ENCODE measurements around the gene SERPINA3. TPM values are rescaled to one million over a fixed set of nuclear protein-coding genes. Genes with fewer than 3 reads are reported as not detected.
A peak's percentile ranks its signal among the peaks of the same experiment; 100 is the strongest.

The SERPINA3 gene
- total RNA-seq, 4 donors from 2014 or later, result 71.8 to 284 (median 255) TPM

- peaks cover 0 to 19% (median 13%) of the 10 kb centered on the region in 4 donors for H3K4me1 ChIP-seq
- no peak for DNase-seq (ENCODE audit: extremely low spot score)
- H3K27ac ChIP-seq (replicated peaks in 1 of 4), result no peak overlapping the region
- H3K4me3 ChIP-seq, result no peak overlapping the region
- intact Hi-C loops (cut with DNase I), result no loop called here
- H3K36me3 ChIP-seq, result no peaks in the 10 kb centered on the region
- no peak for TF ChIP-seq EP300 (IDR thresholded peaks at IDR 0.05)
- no peak for TF ChIP-seq POLR2A (IDR thresholded peaks at IDR 0.05; ENCODE audit: low read depth)
- TF ChIP-seq POLR2AphosphoS5 (IDR thresholded peaks at IDR 0.05), result no peak
- no peak for TF ChIP-seq CTCF (IDR thresholded peaks at IDR 0.05)
- 87% methylated on average over 6 of the region's 6 CpGs for WGBS
- H3K27me3 ChIP-seq, result no peaks in the 10 kb centered on the region
- peaks cover 0 to 3% (median under 1%) of the 10 kb centered on the region in 4 donors for H3K9me3 ChIP-seq
Observed at GRCh38 chr14:94570002-94570400, 42.2 kb upstream of the SERPINA3 start.

GRCh38 chr14:94570440-94570839 is 41.8 kb upstream of the SERPINA3 start:
- H3K27me3 ChIP-seq, result no peaks in the 10 kb centered on the region
- H3K4me3 ChIP-seq, result no peak overlapping the region
- no peaks in the 10 kb centered on the region for H3K36me3 ChIP-seq
- peaks cover 0 to 19% (median 13%) of the 10 kb centered on the region in 4 donors for H3K4me1 ChIP-seq
- H3K27ac ChIP-seq (replicated peaks in 1 of 4), result no peak overlapping the region
- WGBS, result 83% methylated on average over 5 of the region's 9 CpGs
- DNase-seq (ENCODE audit: extremely low spot score), result no peak
- no peak for TF ChIP-seq EP300 (IDR thresholded peaks at IDR 0.05)
- TF ChIP-seq POLR2AphosphoS5 (IDR thresholded peaks at IDR 0.05), result no peak
- no peak for TF ChIP-seq CTCF (IDR thresholded peaks at IDR 0.05)
- no peak for TF ChIP-seq POLR2A (IDR thresholded peaks at IDR 0.05; ENCODE audit: low read depth)
- intact Hi-C loops (cut with DNase I), result no loop called here
- no peaks in the 10 kb centered on the region for H3K9me3 ChIP-seq

- intact Hi-C loops (cut with DNase I), result no loop called here
- Histone ChIP-seq H3K4me1 (peaks cover 0 to 19% (median 13%) of the 10 kb centered on the region in 4 donors), H3K36me3 (no peaks in the 10 kb centered on the region), H3K27ac (replicated peaks in 1 of 4) (peak overlapping the region; percentile 33 to 57 (median 40)), H3K9me3 (no peaks in the 10 kb centered on the region), H3K27me3 (no peaks in the 10 kb centered on the region), H3K4me3 (no peak overlapping the region)
- TF ChIP-seq POLR2A (IDR thresholded peaks at IDR 0.05; ENCODE audit: low read depth), result no peak
- TF ChIP-seq CTCF (IDR thresholded peaks at IDR 0.05), result no peak
- TF ChIP-seq POLR2AphosphoS5 (IDR thresholded peaks at IDR 0.05), result no peak
- no peak for TF ChIP-seq EP300 (IDR thresholded peaks at IDR 0.05)
- 62% methylated on average over 6 of the region's 7 CpGs for WGBS
- DNase-seq (ENCODE audit: extremely low spot score), result no peak
Observed at GRCh38 chr14:94571395-94571794, 40.8 kb upstream of the SERPINA3 start.

- no peak for DNase-seq (ENCODE audit: extremely low spot score)
- Histone ChIP-seq H3K4me3 (no peak overlapping the region), H3K9me3 (no peaks in the 10 kb centered on the region), H3K36me3 (no peaks in the 10 kb centered on the region), H3K27me3 (no peaks in the 10 kb centered on the region), H3K27ac (replicated peaks in 1 of 4) (peak overlapping the region; percentile 33 to 57 (median 40)), H3K4me1 (peaks cover 0 to 19% (median 13%) of the 10 kb centered on the region in 4 donors)
- no peak for TF ChIP-seq CTCF (IDR thresholded peaks at IDR 0.05)
- TF ChIP-seq EP300 (IDR thresholded peaks at IDR 0.05), result no peak
- TF ChIP-seq POLR2A (IDR thresholded peaks at IDR 0.05; ENCODE audit: low read depth), result no peak
- no peak for TF ChIP-seq POLR2AphosphoS5 (IDR thresholded peaks at IDR 0.05)
- 83% methylated on average over 6 of the region's 6 CpGs for WGBS
- intact Hi-C loops (cut with DNase I), result no loop called here
Observed at GRCh38 chr14:94571950-94572349, 40.2 kb upstream of the SERPINA3 start.
